GM12872 (cell line): ENCODE results near the gene KCNC1.

Experiments
- TF ChIP-seq, protein P1 (sequence below): IDR thresholded peaks from 3 replicates; pipeline ENCODE4 v1.5.1; 2011; ENCODE audit warnings: low read depth, mild to moderate bottlenecking, low read length, moderate library complexity; ENCODE audit not compliant: insufficient read depth

KCNC1 gene

DNA sequence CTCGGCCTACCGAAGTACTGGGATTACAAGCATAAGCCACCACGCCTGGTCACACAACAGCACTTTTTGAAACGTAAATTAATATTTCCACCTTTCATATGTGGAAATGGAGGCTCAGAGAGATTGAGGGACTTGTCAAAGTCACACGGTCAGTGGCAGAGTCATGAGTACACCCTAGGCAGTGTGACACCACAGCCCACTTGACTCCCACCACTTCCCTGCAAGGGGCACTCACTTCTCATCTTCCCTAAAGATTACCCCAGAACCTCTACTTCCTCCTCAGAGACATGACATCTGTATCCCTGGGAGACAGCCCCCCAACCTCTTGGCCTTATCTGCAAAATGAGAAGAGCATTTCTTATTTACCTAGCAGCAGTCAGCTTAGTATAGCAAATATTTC lies 31.7 kb upstream of the KCNC1 start:
- TF ChIP-seq, protein P1, sequence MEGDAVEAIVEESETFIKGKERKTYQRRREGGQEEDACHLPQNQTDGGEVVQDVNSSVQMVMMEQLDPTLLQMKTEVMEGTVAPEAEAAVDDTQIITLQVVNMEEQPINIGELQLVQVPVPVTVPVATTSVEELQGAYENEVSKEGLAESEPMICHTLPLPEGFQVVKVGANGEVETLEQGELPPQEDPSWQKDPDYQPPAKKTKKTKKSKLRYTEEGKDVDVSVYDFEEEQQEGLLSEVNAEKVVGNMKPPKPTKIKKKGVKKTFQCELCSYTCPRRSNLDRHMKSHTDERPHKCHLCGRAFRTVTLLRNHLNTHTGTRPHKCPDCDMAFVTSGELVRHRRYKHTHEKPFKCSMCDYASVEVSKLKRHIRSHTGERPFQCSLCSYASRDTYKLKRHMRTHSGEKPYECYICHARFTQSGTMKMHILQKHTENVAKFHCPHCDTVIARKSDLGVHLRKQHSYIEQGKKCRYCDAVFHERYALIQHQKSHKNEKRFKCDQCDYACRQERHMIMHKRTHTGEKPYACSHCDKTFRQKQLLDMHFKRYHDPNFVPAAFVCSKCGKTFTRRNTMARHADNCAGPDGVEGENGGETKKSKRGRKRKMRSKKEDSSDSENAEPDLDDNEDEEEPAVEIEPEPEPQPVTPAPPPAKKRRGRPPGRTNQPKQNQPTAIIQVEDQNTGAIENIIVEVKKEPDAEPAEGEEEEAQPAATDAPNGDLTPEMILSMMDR: no peak

DNA sequence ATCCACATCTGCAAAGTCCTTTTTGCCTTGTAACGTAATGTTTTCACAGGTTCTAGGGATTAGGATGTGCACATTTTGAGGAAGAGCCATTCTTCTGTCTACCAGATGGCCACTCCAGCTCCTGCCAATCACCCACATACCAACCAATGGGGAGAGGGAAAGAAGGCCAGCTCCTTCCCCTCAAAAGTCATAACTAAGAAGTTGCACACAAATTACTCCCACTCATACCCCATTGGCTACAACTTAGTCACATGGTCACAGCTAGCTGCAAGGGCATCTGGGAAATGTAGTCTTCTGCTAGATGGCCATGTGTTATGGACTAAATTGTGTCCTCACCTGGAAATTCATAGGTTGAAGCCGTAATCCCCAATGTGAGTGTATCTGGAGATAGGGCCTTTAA lies 30.6 kb upstream of the KCNC1 start:
- TF ChIP-seq, protein P1: no peak

DNA sequence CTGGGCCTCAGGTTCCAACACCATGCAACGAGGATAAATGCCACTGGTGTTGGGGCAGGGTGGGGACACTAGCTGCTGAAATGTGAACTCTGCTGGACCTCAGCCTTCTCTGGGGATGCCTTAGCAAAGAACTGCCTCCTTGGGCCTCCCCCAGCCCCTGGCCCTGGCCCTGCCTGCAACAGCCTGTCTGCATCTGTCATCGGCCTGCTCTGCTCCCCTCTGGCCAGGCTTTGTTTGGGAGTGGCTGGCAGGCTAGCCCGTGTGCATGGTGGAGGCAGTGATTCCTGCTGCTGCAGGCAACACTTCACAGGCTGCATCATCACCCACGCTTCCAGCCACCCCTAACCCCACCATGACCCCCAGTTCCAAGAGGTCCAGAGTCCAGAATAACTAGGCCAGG lies 26.8 kb upstream of the KCNC1 start:
- TF ChIP-seq, protein P1: no peak

DNA sequence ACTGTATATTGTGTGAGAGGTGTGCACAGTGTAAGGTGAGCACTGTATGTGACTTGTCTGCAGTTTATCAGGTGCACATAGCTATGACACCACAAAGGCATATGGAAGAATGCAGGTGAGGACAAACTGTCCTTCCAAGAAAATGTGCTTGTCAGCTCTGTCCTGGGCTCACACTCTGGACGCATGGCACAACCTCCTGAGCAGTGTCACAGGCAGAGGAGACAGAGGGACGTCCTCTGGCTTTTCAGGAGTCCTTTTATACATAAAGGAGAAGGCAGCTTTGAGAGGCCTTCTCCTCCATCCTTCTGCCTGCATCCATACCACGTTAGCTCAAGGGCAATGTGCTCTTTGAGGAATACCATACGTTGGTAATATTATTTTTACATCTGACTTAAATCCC lies 22.7 kb upstream of the KCNC1 start:
- TF ChIP-seq, protein P1: no peak

DNA sequence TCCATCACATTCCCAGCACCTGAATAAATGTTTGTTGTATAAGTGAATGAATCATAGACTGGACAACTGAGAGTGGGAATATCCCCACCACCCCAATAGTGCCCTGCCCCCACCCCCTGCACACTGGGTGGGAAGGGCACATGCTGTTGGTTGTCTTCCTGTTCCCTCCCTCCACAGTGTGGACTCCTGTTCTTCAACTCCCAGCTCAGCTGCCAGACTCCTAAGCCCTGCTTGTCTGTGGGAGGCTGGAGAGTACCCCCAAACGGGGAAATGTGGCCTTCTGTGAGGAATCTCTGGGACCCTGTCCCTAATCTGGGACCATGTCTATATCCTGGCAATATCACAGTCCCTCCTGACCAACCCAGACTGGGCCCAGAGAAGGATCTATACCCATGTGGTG lies 20.7 kb upstream of the KCNC1 start:
- TF ChIP-seq, protein P1: no peak

DNA sequence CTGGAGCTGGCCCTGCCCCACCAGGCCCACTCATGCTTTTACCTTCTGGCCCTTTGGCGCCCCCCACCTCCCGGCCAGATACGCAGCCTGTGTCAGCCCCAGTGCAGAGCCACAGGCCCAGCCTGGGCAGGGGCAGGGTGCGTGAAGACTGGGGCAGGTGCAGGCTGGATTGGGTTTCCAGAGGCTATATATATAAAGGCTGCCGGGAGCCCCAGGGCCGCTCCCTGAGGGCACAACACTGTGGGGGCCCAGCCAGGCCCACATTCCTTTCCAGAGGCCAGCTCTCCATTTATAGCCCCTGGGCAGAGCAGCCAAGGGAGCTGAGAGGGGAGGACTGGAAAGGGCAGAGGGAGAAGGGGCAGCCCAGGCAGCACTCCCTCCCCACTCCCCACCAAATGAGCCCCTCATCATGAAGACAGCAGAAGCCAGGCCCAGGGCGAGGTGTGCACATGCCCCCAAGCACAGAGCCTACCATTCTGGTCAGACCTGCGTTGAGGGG lies 20.2 kb upstream of the KCNC1 start:
- TF ChIP-seq, protein P1: no peak

DNA sequence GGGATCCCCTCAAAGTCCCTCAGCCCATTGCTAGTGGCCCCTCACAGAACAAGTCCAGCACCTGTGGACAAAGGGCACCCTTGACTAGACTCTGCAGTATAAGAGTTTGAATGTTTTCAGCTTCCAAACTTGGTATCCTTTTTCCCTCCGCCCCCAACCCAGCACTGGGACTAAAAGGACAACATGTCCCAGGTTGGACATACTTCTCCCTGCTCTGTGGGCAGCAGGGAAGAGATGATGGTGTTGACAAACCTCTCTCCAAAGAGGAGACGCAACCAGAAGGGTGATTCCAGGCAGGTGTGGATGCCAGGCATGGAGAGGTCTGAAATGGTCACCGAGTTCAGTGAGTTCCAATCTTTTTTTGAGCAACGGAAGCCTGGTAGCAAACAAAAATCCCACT lies 19.7 kb upstream of the KCNC1 start:
- TF ChIP-seq, protein P1: no peak

DNA sequence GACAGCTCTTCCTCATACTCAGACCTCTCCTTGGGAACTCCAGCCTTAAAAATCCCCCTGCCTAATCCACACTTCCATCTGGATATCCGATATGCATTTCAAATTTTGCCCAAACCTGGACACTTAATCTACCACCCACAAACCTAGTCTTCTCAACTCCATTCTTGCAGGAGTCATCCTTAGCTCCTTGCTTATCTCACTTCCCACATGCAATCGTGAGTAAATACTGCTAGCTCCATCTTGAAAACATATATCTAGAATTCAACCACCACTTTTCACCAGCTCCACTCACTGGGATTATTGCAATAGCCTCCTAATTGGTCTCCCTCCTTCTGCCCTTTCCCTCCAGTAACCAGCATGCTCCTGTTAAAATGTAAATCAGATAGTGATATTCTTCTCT lies 17.8 kb upstream of the KCNC1 start:
- TF ChIP-seq, protein P1: no peak
